NCI-H1694 treated with DMSO at 0.1 percent for 48 hours (cell line): ENCODE data around the gene STARD9.

ENCODE experiments used
- DNase-seq: peaks from one replicate; lab custom pipeline; 2025; lab: John Stamatoyannopoulos, UW

Gene STARD9

GRCh38 chr15:42694398-42694797 is 119.0 kb downstream of the STARD9 start:
- DNase-seq = no peak

GRCh38 chr15:42695527-42696071 is 120.2 kb downstream of the STARD9 start:
- no peak for DNase-seq

GRCh38 chr15:42696626-42697025 is 121.2 kb downstream of the STARD9 start:
- no peak for DNase-seq

- DNase-seq = peak; percentile 15
Measured at GRCh38 chr15:42704492-42704926, 129.1 kb downstream of the STARD9 start.

- DNase-seq = no peak
Measured at GRCh38 chr15:42705336-42705735, 129.9 kb downstream of the STARD9 start.

- DNase-seq = no peak
Measured at GRCh38 chr15:42707068-42707467, 131.7 kb downstream of the STARD9 start.

GRCh38 chr15:42707873-42708544 is 132.6 kb downstream of the STARD9 start:
- DNase-seq = no peak

- no peak for DNase-seq
Measured at GRCh38 chr15:42710662-42711061, 135.3 kb downstream of the STARD9 start.

- DNase-seq = no peak
Measured at GRCh38 chr15:42711746-42712145, 136.3 kb downstream of the STARD9 start.

GRCh38 chr15:42712584-42712983 is 137.2 kb downstream of the STARD9 start:
- no peak for DNase-seq

GRCh38 chr15:42716125-42716524 is 140.7 kb downstream of the STARD9 start:
- DNase-seq = no peak

- no peak for DNase-seq
Measured at GRCh38 chr15:42716626-42717025, 141.2 kb downstream of the STARD9 start.

- DNase-seq = no peak
Measured at GRCh38 chr15:42719043-42719442, 143.6 kb downstream of the STARD9 start.

GRCh38 chr15:42720071-42720470 is 144.7 kb downstream of the STARD9 start:
- no peak for DNase-seq

GRCh38 chr15:42721016-42721415 is 145.6 kb downstream of the STARD9 start:
- no peak for DNase-seq

- no peak for DNase-seq
Measured at GRCh38 chr15:42721916-42722315, 146.5 kb downstream of the STARD9 start.

- no peak for DNase-seq
Measured at GRCh38 chr15:42723068-42723467, 147.7 kb downstream of the STARD9 start.

GRCh38 chr15:42724276-42724675 is 148.9 kb downstream of the STARD9 start:
- DNase-seq = no peak

- no peak for DNase-seq
Measured at GRCh38 chr15:42725331-42725903, 150.0 kb downstream of the STARD9 start.

GRCh38 chr15:42726114-42726513 is 150.7 kb downstream of the STARD9 start:
- no peak for DNase-seq

GRCh38 chr15:42727750-42728381 is 152.5 kb downstream of the STARD9 start:
- DNase-seq = no peak

GRCh38 chr15:42728560-42728959 is 153.2 kb downstream of the STARD9 start:
- no peak for DNase-seq

- DNase-seq = no peak
Measured at GRCh38 chr15:42728972-42729371, 153.6 kb downstream of the STARD9 start.
